Head of caudate nucleus (tissue), 42 donors: ENCODE data around the gene RAVER2.
"Not testable (repeated sequence)": the region's sequence is repeated elsewhere in the genome, so short reads cannot be mapped to it uniquely, and the experiment has no call there.

Experiments used
- DNase-seq, 42 donors: peaks; one replicate each; pipeline versions ENCODE4 v3.0.0 to v3.0.0-alpha.2; 2020 to 2021; ENCODE audit warnings: mixed read lengths in 7 of 42
- intact Hi-C: fragments of 100-400 bp; cut with DNase I; formaldehyde crosslinking; loops from one replicate; pipeline ENCODE4 v1.15.0; 2022

The RAVER2 gene, protein sequence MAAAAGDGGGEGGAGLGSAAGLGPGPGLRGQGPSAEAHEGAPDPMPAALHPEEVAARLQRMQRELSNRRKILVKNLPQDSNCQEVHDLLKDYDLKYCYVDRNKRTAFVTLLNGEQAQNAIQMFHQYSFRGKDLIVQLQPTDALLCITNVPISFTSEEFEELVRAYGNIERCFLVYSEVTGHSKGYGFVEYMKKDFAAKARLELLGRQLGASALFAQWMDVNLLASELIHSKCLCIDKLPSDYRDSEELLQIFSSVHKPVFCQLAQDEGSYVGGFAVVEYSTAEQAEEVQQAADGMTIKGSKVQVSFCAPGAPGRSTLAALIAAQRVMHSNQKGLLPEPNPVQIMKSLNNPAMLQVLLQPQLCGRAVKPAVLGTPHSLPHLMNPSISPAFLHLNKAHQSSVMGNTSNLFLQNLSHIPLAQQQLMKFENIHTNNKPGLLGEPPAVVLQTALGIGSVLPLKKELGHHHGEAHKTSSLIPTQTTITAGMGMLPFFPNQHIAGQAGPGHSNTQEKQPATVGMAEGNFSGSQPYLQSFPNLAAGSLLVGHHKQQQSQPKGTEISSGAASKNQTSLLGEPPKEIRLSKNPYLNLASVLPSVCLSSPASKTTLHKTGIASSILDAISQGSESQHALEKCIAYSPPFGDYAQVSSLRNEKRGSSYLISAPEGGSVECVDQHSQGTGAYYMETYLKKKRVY

DNA sequence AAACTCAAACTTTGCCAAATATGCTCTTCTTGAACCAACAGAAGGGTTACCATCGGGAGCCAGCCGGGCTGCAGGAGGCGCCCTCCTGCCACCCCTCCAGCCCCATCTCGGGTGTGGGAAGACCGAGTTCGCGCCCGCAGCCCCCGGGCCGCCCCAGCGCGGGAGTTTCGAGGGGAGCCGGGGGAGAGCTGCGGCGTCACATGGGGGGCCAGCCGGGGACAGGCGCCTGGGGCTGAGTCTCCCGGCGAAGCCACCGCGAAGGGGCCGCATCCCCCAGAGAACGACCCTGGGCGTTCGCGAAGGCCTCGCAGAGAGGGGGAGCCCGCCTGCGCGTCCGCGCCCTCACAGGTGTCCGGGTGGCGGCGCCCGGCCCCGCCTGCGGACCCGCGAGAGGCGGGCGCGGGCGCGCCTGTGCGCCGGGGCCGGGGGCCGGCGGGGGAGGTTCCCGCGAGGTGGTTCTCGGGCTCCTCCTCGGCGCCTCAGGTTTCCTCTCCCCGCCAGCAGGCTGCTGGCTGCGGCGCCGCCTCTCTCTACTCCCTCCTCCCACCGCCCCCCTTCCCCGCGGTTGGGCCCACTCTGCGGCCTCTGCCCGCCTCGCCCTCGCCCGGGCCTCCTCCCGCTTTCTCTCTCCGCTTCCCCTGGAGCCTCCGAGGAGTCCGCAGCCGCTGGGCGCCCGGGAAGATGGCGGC is at the start of gene RAVER2:
Gene RAVER2, plus strand, starts transcription at position 584 of the 689 bp plus-strand sequence. Its CDS starts 98 bp downstream, at position 682.
- intact Hi-C loops = loop anchor here (10.0 kb wide), 1 partner anchor 80 kb away; no protein-coding TSS in a partner anchor
- DNase-seq = peak in 41 of 42 donors; percentile 12 to 82 (median 59)

DNA sequence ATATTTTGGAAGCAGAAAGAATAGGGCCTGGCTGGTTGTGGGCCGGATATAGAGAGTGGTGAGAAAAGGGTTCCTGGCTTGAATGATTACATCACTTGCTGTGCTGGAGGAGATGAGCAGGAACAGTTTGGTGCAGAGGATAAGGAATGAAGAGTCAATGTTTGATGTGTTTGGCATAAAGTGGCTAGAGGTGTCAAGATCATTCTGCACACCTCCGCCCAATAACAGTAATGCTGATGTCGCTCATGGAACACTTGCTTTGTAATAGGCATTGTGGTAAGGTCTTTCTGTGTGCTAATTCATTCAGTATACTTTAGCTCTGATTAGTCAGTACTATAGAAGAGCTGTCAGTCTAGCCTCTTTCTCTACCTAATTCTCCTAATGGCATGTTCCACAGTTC is 48.0 kb upstream of the RAVER2 start:
- peak in 6 of 42 donors; percentile 15 to 57 (median 37) for DNase-seq
- intact Hi-C loops = no loop called here

DNA sequence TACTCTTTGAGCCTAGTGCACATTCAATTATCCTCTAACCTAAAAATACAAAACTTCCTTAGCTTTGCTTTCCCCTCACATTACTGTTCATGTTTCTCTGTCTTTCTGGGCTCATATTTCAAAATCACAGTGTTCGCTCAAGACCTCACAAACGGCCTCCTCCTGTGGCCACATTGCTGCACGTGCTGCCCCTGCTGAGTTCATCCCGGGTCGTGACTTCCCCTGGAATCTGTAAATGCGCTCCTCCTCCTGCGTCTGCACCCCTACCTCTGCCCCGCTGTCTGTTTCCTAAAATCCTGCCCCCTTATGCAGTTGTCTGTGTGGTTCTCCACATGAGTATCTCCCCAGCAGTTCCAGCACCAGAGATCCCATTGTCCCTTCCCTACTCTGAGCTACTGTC is 45.5 kb upstream of the RAVER2 start:
- no peak for DNase-seq
- intact Hi-C loops = no loop called here

DNA sequence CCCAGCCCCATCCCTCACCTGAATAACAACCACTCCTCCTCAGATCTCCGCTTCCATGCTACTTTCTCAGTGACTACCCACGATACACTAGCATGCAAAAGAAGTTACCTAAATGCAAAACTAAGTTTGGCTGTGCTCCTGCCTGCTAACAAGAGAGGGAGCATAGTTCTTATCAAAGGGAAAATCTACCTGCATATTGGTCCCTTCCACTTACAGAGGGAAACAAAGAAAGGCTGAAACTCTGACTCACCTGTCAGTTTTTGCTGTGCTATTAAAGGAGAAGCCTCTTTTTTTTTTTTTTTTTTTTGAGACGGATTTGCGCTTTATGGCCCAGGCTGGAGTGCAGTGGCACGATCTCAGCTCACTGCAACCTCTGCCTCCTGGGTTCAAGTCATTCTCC is 43.8 kb upstream of the RAVER2 start:
- DNase-seq = no peak
- intact Hi-C loops = no loop called here

DNA sequence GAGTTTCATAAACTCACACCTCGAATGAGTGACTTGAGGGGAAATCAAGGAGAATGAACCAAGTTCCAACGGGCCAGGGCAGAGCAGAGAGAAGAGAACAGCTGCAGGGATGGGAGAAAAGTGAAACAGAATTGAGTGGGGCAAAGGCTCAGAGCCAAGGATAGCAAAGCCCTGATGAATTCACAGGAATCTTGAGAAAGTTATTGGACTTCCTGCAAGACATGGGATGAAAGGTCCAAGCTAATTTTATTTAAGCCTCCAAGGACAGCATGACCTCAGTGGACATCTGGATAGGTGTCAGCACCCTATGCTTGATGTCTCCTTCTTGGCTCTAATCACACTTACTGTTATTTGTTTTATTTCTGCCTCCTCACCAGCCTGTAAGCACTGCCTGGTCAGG is 43.0 kb upstream of the RAVER2 start:
- DNase-seq = no peak
- intact Hi-C loops = no loop called here

DNA sequence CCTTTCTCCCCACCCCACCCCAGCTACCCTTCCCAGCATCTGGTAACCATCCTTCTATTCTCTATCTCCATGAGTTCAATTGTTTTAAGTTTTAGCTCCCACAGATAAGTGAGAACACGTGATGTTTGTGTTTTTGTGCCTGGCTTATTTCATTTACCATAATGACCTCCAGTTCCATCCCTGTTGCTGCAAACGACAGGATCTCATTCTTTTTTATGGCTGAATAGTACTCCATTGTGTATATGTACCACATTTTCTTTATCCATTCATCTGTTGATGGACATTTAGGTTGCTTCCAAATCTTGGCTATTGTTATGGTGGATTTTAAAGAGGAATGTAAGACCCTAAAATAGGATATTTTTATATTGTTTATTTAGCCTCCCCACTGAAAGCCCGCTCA is 42.2 kb upstream of the RAVER2 start:
- DNase-seq, intact Hi-C loops: not testable (repeated sequence)

DNA sequence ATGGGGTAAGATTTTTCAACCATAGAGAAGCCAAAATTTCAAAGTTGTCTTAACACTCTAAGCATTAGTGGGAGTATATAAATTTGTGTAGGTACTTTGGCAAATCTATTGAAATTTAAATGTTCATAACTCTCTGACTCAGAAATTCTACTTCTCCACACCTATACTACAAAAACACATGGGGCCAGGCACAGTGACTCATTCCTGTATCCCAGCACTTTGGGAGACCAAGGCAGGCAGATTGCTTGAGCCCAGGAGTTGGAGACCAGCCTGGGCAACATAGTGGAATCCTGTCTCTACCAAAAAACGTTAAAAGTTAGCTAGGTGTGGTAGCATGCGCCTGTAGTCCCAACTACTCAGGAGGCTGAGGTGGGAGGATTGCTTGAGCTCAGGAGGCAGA is 41.3 kb upstream of the RAVER2 start:
- DNase-seq = peak in 3 of 42 donors; percentile 26 to 47 (median 34)
- intact Hi-C loops = no loop called here

DNA sequence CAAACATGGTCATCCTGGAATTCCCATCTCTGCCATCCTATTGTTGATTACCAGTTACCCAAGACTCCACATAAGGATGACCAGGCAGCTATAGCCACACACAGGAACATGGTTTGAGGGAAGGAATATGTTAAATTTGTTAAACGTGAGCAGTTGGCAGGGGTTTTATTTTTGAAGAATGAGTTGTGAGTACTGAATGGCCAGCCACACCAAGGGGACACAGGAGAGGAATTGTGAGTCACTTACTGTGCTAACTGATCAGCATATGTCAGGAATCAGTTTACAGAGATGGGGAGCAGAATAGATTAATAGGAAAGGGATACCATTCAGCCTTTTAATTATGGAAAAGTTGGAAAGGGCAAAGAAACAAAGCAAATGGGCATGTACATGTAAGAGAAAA is 39.3 kb upstream of the RAVER2 start:
- DNase-seq = no peak
- intact Hi-C loops = no loop called here

DNA sequence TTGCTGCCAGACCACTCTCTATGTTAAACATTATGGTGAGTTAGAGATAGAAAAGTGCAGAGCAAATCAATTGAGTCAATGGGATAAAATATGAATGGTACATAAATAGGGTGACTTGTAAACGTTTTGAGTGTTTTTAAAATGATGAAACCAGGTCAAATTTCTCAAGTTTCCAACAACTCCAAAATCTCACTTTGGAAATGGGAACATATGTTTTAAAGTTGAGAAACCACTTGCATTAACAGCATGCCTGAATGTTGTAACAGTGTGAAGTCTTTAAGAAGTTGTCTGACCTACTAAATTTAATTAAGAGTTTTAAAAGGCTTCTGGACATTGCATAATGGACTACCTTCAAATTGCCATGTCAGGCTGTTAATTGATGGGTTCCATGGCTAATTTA is 33.6 kb upstream of the RAVER2 start:
- intact Hi-C loops = no loop called here
- no peak for DNase-seq

DNA sequence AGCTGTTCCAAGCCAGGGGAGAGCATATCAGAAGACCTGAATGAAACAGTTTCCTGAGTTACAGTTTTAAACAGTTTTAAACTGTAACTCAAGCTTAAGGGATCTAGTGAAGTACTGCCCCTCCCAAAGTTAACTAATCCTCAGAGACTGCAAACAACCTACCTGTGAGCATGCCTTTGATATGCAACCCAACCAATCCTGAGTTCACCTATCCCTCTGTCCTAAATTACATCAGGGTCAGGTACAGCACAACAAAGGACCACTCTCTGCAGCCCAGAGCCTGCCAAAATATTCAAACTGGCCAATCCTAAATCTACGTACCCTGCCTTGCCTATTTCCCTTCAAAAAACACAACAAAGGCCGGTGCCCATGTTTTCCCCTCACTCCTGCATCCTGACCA is 32.8 kb upstream of the RAVER2 start:
- intact Hi-C loops = no loop called here
- no peak for DNase-seq

DNA sequence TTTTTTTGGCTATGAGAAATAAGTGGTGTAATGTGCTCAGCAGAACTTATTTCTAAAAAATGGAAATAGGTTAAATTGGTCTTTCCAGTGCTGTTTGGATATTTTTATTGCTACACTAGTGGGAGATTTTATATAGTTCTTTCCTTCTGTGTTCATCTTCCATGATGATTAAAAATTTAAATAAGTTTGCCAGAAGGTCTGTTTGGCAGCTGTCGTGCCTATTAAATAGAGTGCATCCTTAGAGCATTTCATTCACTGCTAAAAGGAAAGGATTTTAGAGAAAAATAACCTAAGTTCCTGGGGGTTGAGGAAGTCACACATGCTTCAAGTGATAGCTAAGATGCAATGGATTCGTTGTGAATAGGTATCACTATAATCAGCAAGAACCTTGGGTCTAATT is 29.7 kb upstream of the RAVER2 start:
- no peak for DNase-seq
- intact Hi-C loops = no loop called here

DNA sequence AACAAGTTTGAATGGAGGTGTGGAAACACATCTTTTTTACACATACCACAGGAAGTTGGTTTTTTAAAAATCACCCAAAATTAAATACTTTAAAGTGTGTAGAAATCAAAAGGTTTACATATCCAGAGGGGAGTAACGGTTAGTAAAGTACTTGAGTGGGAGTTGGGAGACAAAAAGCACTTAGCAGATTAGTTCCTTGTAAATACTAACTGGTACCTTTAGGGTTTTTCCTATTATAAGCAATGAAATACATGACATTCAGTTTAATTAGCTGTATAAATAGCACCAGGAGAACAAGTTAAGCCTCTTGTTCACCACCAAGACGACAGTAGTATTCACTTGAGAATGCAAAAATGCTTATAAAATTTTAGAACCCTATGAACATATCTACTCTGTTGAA is 23.7 kb upstream of the RAVER2 start:
- intact Hi-C loops = no loop called here

DNA sequence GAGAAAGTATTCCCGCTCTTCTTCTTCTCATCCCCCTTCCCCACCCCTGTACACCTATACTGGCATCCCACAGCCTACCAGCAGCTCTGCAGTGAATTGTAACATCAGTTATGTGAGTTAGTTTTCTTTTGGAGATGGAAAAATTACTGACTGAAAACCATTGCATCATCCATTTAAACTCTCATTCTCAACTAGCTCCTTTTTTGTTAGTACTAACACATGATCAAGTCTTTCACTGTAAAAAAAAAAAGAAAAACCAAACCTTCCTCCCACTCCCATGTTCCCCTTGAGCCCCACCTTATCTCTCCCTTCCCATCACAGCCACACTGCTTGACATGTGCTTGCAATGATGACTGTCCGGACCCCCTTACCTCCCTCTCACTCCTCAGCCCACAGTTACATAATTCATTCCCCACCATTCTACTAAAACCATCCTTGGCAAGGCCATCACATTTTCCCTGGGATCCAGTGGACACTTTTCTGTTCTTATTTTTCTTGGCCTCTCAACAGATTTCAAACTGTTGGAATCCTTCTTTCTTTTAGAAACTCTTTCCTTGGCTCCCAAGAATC is 23.2 kb upstream of the RAVER2 start:
- DNase-seq = no peak
- intact Hi-C loops = no loop called here

More for the DNA sequence above, 23.7 kb upstream of the RAVER2 start:
- DNase-seq = no peak

DNA sequence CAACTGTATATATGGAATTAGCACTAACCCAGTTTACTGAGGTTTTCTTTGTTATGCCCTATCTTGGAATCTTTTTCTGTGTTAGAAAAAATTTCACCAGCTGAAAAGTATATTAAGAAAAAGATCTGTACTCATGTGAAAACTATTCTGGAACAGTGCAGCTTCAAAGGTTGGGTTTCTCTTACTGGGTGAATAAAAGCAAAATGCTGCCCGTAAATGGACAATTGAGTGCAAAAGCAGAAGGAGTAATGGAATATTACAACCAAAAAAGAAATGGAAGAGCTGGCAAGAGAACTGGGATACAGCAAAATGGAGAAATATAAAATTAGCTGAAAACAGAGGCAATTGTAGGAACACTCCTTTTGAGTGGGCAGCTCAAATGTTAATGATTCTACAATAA is 17.0 kb upstream of the RAVER2 start:
- DNase-seq = no peak
- intact Hi-C loops = no loop called here

DNA sequence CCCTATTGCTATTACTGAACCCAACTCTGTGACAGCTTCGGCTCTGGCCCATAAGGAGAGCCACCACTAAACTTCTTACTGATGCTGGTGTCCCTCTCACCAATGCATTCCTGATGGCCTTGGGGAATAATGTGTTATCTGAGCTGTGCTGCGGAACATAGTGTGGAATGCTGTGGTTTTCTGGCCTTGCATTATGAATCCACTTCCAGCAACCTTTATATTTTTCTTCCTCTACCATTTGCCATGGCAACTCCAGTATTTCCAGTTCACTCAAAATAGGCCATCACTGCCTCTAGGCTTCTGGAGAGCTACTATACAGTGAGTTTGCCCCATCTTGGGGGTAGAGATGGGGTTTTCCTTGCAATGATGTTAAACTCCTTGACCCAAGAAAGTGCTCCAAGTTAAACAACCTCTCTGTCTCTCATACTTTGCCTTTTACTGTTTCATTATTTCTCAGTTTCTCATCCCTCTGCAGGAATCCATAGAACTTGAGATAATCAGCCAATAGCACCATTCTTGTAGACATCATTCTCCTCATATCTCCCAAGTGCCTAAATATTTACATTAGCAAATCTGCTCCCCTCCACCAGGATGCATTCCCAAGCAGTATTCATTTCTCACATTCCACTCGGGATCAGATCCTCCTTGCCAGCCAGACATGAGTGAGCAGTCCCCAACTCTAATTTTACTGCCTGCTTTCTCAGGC is 11.1 kb upstream of the RAVER2 start:
- DNase-seq = no peak
- intact Hi-C loops = no loop called here

DNA sequence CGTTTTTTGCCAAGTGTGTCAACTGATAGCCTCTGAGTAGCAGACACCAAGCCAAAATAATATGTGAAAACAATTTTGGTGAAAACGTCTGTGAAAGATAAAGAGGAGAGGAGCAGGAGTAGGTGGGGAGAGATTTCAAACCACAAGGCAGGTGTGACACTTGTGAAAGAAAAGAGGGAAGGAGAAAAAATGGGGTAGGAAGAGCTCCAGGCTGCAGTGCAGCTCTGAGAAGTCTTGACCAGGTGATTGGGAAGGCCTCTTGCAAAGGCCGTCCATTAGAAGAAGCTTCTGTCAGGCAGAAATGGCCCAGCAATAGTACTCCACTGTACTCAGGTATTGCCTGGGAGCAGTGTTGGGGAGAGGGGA is 10.6 kb upstream of the RAVER2 start:
- intact Hi-C loops = no loop called here
- DNase-seq = no peak

DNA sequence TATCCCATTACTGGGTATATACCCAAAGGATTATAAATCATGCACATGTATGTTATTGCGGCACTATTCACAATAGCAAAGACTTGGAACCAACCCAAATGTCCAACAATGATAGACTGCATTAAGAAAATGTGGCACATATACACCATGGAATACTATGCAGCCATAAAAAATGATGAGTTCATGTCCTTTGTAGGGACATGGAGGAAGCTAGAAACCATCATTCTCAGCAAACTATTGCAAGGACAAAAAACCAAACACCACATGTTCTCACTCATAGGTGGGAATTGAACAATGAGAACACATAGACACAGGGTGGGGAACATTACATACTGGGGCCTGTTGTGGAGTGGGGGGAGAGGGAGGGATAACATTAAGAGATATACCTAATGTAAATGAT is 4.2 kb upstream of the RAVER2 start:
- DNase-seq = not testable (repeated sequence)
- intact Hi-C loops = loop anchor here (10.0 kb wide), 1 partner anchor 84 kb away; no protein-coding TSS in a partner anchor

DNA sequence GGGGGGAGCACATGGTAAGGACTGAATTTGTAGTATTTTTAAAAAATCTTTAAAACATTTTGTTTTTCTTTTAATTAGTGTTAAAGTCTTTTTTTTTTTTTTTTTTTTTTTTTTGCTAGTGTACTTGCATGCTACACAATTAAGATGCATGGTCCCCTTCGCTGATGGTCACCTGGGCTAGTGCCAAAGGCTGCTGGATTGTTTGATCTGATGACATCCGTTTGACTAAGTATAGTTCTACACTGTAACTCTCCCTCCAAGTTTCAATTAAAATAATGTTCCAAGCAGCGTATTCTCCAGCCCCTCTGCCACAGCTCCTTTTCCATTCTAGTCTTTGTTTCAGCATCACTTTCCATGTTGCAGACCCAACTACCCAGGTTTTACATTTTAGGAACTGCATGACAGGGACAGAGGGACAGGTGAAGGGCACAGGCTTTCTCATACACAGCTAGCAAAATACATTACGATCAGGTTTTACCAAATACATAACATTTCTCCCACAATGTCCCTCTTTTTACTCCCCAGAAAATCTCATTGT is 852 bp upstream of the RAVER2 start:
- intact Hi-C loops = loop anchor here (10.0 kb wide), 1 partner anchor 81 kb away; no protein-coding TSS in a partner anchor
- peak in 2 of 42 donors; percentile 13 to 44 for DNase-seq
